Mucosa of rectum (tissue), 2 donors: ENCODE measurements around the gene SLC4A11.

Experiments used
- H3K27ac ChIP-seq, 2 donors: one replicate each; pipeline ENCODE4 v1.7.0; 2013; ENCODE audit warnings: inconsistent platforms in 2 of 2, low read depth in 2 of 2, low read length in 2 of 2
- H3K27me3 ChIP-seq, 2 donors: one replicate each; pipeline ENCODE4 v1.7.0; 2013; ENCODE audit warnings: low read length in 2 of 2; ENCODE audit not compliant: control insufficient read depth in 2 of 2, insufficient read depth in 2 of 2
- H3K36me3 ChIP-seq, 2 donors: one replicate each; pipeline ENCODE4 v1.7.0; 2013; ENCODE audit warnings: low read length in 2 of 2; ENCODE audit not compliant: control insufficient read depth in 2 of 2, insufficient read depth in 2 of 2
- H3K4me1 ChIP-seq, 2 donors: one replicate each; pipeline ENCODE4 v1.7.0; 2013; ENCODE audit warnings: low read length in 2 of 2, mild to moderate bottlenecking in 1 of 2; ENCODE audit not compliant: control insufficient read depth in 2 of 2, insufficient read depth in 2 of 2
- H3K4me3 ChIP-seq, 2 donors: one replicate each; pipeline ENCODE4 v1.7.0; 2013; ENCODE audit warnings: low read length in 2 of 2
- H3K9ac ChIP-seq, 2 donors: one replicate each; pipeline ENCODE4 v1.7.0; 2013; ENCODE audit warnings: low read length in 2 of 2, low read depth in 1 of 2, mild to moderate bottlenecking in 1 of 2
- H3K9me3 ChIP-seq, 2 donors: one replicate each; pipeline ENCODE4 v1.7.0; 2013; ENCODE audit warnings: low read length in 2 of 2; ENCODE audit not compliant: control insufficient read depth in 2 of 2
- donor health status: healthy.
- donor health status: Normal muscosa, but diverticular disease.

The SLC4A11 gene

DNA sequence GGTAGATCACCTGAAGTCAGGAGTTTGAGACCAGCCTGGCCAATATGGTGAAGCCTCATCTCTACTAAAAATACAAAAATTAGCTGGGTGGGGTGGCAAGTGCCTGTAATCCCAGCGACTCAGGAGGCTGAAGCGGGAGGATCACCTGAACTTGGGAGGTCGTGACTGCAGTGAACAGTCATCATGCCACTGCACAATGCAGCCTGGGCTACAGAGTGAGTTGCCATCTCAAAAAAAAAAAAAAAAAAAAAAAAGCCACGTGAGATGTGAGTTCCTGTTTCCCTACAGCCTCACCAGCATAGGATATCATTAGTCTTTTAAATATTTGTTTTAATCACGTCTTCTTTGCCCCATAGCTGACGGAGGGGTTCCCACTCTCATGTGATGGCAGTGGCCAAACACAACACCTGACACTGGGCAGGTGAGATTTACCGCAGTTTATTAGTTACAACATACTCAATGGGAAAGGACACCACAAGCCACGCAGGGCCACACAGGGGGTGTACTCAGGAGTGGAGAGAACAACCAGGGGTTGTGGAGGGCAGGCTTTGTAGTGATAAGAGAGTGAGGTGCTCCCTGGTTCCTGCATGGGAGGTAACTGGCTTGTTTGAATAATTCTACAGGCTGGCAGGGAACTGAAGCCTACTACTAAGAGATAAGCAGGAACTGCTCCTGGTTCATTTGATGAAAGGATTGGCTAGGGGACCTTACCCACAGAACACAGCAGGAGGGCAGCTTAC lies 61.1 kb downstream of the SLC4A11 start:
- no peaks in the 10 kb centered on the region for H3K36me3 ChIP-seq
- H3K9ac ChIP-seq = no peak overlapping the region
- H3K27ac ChIP-seq = no peak overlapping the region
- peaks cover 9 to 15% of the 10 kb centered on the region in 2 donors for H3K27me3 ChIP-seq
- H3K4me3 ChIP-seq = no peak overlapping the region
- H3K9me3 ChIP-seq = no peaks in the 10 kb centered on the region
- peaks cover 4 to 5% of the 10 kb centered on the region in 2 donors for H3K4me1 ChIP-seq
